ENCODE results near the gene LTK.

LTK gene

GRCh38 chr15:41536866-41537265, 23.2 kb upstream of the LTK start:
- DNase-seq (ENCODE audit: low read depth) = no peak
- H3K4me3 ChIP-seq (ENCODE audit: low read depth, low read length) = no peak overlapping the region
- no peak for TF ChIP-seq CTCF (IDR thresholded peaks at IDR 0.05; ENCODE audit: insufficient read depth, low read depth, low read length, missing control alignments)

- no peak overlapping the region for H3K4me3 ChIP-seq (ENCODE audit: low read depth, low read length)
- no peak for TF ChIP-seq CTCF (IDR thresholded peaks at IDR 0.05; ENCODE audit: insufficient read depth, low read depth, low read length, missing control alignments)
- DNase-seq (ENCODE audit: low read depth) = no peak
Observed at GRCh38 chr15:41535544-41535943, 21.9 kb upstream of the LTK start.

DNA sequence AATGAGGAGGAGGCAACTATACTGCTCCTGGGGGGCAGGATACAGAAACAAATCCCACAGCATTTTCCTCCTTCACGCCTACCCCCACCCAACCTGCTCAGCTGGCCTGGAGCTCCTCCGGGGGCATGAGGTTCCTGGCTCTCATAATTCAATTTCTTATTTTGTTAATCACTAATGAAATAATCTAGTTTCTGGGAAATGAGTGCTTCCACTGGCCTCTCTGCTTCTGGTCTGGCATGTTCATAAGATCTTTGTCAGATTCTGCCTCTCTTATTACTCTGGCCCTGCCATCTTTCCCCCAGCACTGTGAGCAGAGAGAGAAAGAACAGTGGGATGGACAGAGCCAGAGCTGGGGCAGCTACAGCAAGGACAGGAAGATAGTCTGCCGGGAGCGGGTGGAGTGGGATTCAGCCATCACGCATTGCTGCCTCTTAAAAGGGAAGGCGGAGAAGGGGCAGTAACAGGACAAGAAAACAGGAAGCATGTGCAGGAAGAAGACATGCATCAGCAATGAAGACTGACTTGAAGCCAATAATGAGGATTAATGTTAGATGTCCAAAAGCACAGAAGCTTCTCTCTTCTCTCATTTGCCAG, 16.8 kb upstream of the LTK start:
- no peak for TF ChIP-seq CTCF (IDR thresholded peaks at IDR 0.05; ENCODE audit: insufficient read depth, low read depth, low read length, missing control alignments)
- no peak for DNase-seq (ENCODE audit: low read depth)
- no peak overlapping the region for H3K4me3 ChIP-seq (ENCODE audit: low read depth, low read length)

DNA sequence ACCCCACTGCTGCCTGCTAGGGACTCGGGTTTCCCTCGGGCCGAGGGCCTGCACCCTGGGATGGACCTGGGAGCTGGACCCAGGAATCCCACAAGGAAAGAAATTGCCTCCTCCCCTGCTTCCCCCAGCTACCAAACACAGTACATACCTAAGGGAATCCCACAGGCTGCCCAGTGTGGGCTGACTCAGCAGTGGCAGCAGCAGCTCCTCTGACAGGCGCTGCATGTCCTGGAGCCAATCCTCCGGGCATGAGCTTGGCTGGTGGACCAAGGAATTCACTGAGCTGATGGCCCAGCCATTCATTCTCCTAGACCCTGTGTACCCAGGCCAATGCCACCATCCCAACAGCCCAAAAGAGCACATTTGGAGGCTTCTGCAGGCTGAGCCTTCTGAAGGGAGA, 9.5 kb upstream of the LTK start:
- TF ChIP-seq CTCF (IDR thresholded peaks at IDR 0.05; ENCODE audit: insufficient read depth, low read depth, low read length, missing control alignments) = no peak
- H3K4me3 ChIP-seq (ENCODE audit: low read depth, low read length) = no peak overlapping the region
- no peak for DNase-seq (ENCODE audit: low read depth)

GRCh38 chr15:41521614-41522013, 8.0 kb upstream of the LTK start:
- no peak for TF ChIP-seq CTCF (IDR thresholded peaks at IDR 0.05; ENCODE audit: insufficient read depth, low read depth, low read length, missing control alignments)
- H3K4me3 ChIP-seq (ENCODE audit: low read depth, low read length) = no peak overlapping the region
- no peak for DNase-seq (ENCODE audit: low read depth)

- TF ChIP-seq CTCF (IDR thresholded peaks at IDR 0.05; ENCODE audit: insufficient read depth, low read depth, low read length, missing control alignments) = no peak
- DNase-seq (ENCODE audit: low read depth) = no peak
- H3K4me3 ChIP-seq (ENCODE audit: low read depth, low read length) = no peak overlapping the region
Observed at GRCh38 chr15:41520636-41521035, 7.0 kb upstream of the LTK start.

- no peak for DNase-seq (ENCODE audit: low read depth)
- TF ChIP-seq CTCF (IDR thresholded peaks at IDR 0.05; ENCODE audit: insufficient read depth, low read depth, low read length, missing control alignments) = no peak
- H3K4me3 ChIP-seq (ENCODE audit: low read depth, low read length) = no peak overlapping the region
Observed at GRCh38 chr15:41517895-41518449, 4.3 kb upstream of the LTK start.
